HL-60 (cell line): ENCODE results near the gene CYP4F22.

Source experiments
- DNase-seq, 2 experiments: peaks; one replicate each; pipeline ENCODE4 v3.0.0-alpha.2; 2010 to 2020; ENCODE audit warnings: low read depth in 1 of 2, low spot score in 1 of 2
- H3K27ac ChIP-seq: fragments of 250-450 bp; sonication (Bioruptor Pico); replicated peaks from 2 replicates; pipeline ENCODE4 v1.5.1; 2020; ENCODE audit warnings: mild to moderate bottlenecking, moderate library complexity
- H3K27me3 ChIP-seq: fragments of 250-450 bp; sonication (Bioruptor Pico); 2 replicates; pipeline ENCODE4 v1.5.1; 2021; ENCODE audit warnings: mild to moderate bottlenecking, moderate library complexity; ENCODE audit not compliant: insufficient read depth, poor library complexity, severe bottlenecking
- H3K4me3 ChIP-seq: replicated peaks from 2 replicates; pipeline ENCODE4 v1.5.1; 2011; ENCODE audit warnings: mild to moderate bottlenecking, control low read depth, low read length; ENCODE audit not compliant: insufficient read depth
- CTCF ChIP-seq: IDR thresholded peaks from one replicate; pipeline ENCODE4 v1.5.1; 2011; ENCODE audit warnings: low read length, control low read depth, inconsistent platforms; ENCODE audit not compliant: insufficient read depth
- GABPA ChIP-seq: IDR thresholded peaks from 2 replicates; pipeline ENCODE4 v1.6.1; 2012; ENCODE audit warnings: low read depth
- POLR2AphosphoS5 ChIP-seq: IDR thresholded peaks from 2 replicates; pipeline ENCODE4 v1.6.1; 2012; ENCODE audit warnings: low read depth
- REST ChIP-seq: IDR thresholded peaks from 2 replicates; pipeline ENCODE4 v1.6.1; 2012; ENCODE audit warnings: low read depth; ENCODE audit not compliant: insufficient replicate concordance
- SPI1 ChIP-seq: IDR thresholded peaks from 2 replicates; pipeline ENCODE4 v1.6.1; 2012; ENCODE audit warnings: low read depth, mild to moderate bottlenecking, borderline replicate concordance

The CYP4F22 gene

GRCh38 chr19:15525291-15525690, 17.0 kb downstream of the CYP4F22 start:
- Histone ChIP-seq H3K27me3 (peaks cover 5% of the 10 kb centered on the region), H3K27ac (no peak overlapping the region), H3K4me3 (no peak overlapping the region)
- TF ChIP-seq CTCF, result no peak
- TF ChIP-seq SPI1, result no peak
- no peak for TF ChIP-seq GABPA
- no peak for TF ChIP-seq REST
- no peak for TF ChIP-seq POLR2AphosphoS5
- DNase-seq, result peak in 1 of 2 experiments; percentile 34

- Histone ChIP-seq H3K27me3 (peaks cover 5% of the 10 kb centered on the region), H3K27ac (no peak overlapping the region), H3K4me3 (no peak overlapping the region)
- no peak for DNase-seq
- TF ChIP-seq REST, result no peak
- no peak for TF ChIP-seq CTCF
- no peak for TF ChIP-seq SPI1
- TF ChIP-seq POLR2AphosphoS5, result no peak
- TF ChIP-seq GABPA, result no peak
Measured at GRCh38 chr19:15526408-15526807, 18.1 kb downstream of the CYP4F22 start.

- DNase-seq, result no peak
- no peak overlapping the region for H3K4me3 ChIP-seq
- TF ChIP-seq POLR2AphosphoS5, result no peak
- TF ChIP-seq SPI1, result no peak
- no peak for TF ChIP-seq GABPA
- TF ChIP-seq REST, result no peak
- no peak for TF ChIP-seq CTCF
- H3K27ac ChIP-seq, result no peak overlapping the region
- H3K27me3 ChIP-seq, result peaks cover 5% of the 10 kb centered on the region
Measured at GRCh38 chr19:15527705-15528104, 19.4 kb downstream of the CYP4F22 start.
